NCI-H446 treated with DMSO at 0.1 percent for 48 hours (cell line): ENCODE results near the gene C1orf174.

ENCODE experiments used
- DNase-seq: peaks from one replicate; lab custom pipeline; 2025; lab: John Stamatoyannopoulos, UW

Gene C1orf174

DNA sequence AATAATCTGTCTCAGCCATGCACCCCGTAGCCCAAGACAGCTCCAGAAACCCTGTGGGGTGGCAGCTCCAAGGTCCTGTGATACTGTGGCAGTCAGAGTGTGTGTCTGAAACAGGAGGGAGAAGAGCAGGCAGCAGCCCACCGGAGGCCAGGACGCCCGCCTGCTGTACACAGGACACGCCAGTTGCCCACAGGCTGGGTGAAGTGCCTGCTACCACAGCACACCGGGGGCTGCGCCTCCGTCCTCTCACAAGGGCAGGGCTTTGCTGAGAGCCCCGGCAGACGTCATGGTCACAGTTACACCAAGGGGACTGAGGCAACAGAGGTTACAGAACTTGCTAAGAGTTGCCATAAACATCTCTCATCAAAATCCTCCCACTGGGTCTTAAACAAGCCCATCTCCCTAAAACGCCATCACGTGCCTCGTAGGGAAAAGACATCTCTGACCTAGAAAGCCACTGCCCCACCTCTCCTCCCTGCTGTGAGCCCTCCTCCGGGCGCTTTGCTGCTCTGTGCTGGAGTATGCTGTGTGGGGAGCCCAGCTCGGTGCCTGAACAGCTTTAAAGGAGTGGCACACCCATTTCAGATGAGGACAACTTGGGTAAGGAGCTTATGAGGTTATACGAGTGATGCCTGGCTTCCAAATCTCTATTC is 5.3 kb downstream of the C1orf174 start:
- no peak for DNase-seq

DNA sequence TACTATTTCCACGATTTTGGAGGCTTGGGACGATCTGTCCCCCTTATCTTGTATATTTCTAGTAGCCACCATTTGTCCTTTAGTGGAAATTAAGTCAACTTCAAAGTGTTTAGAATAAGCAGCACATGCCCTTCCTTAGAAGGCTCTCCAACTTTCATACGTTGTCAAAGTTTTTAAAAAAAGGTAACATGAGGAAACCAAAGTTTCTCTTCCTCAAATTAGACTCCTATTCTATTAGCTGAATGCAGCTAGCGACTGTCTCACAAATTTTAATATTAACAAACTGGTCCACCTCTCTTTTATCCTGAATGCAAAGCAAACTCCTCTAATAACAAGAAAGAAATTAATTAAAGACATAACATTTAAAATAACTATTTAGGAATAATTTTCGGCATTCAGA is 6.9 kb downstream of the C1orf174 start:
- DNase-seq = no peak

DNA sequence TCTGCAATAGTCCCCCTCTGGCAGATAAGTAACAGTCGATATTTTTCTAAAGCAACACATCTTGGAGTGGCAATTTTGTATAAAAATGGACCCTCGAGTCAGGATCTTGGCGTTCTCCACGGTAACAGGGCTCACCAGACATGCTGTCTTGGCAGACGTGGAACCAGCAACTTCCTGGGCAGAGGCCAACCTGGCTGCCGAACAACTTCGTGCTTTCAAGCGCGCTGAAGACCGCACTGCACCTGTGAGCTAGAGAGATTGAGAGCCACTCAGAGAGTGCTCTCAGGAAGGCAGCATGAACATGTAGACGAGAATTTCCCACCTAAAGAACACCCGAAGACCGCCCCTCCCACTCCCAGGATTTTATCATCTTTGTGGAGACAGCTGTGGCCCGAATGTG is 7.3 kb downstream of the C1orf174 start:
- no peak for DNase-seq

- no peak for DNase-seq
These were observed 8.7 kb downstream of the C1orf174 start for GRCh38 chr1:3891329-3891865.

- DNase-seq = no peak
These were observed 9.4 kb downstream of the C1orf174 start for GRCh38 chr1:3890389-3891328.

DNA sequence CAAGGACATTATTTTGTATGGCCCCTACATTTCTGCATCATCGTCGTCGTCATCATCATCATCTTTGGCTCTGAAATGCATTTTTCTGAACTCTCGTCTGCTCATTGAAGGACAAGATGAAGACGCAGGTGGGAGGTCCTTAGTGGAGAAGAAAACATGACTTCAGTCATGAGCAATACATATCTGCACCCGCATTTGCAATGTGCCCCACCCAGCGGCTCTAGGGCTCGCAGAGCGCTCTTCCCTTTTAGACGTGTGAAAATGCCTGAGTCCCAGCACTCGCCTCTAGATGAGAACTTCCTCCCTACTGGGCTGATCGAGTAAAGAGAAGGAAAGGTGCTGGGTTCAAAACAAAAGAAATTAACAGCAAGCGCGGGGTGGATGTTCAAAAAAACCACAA is 10.1 kb downstream of the C1orf174 start:
- no peak for DNase-seq

DNA sequence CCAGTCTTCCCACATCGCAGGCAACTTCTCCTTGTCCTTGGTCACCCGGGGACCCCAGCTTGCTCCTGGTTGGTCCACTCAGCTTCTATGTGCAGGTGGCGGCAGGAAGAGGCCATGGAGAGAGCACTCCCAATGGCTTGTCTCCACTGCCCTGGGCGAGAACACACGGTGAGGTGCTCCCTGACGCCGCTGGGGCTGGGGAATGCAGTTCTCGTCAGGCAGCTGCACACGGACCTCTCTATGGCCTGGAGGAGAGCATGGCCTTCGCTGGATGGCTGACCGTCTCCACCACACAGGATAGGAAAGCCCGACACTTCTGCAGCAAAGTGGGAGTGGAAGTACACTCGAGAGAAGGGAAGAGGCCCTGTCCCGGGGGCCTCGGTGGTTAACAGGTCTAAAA is 11.8 kb downstream of the C1orf174 start:
- DNase-seq = no peak

- DNase-seq = no peak
These were observed 13.4 kb downstream of the C1orf174 start for GRCh38 chr1:3886691-3887090.

GRCh38 chr1:3886106-3886670 is 13.9 kb downstream of the C1orf174 start:
- DNase-seq = no peak

GRCh38 chr1:3885611-3886010 is 14.5 kb downstream of the C1orf174 start:
- DNase-seq = no peak

GRCh38 chr1:3884966-3885365 is 15.1 kb downstream of the C1orf174 start:
- no peak for DNase-seq

- no peak for DNase-seq
These were observed 16.7 kb downstream of the C1orf174 start for GRCh38 chr1:3883194-3883925.

GRCh38 chr1:3881193-3881480 is 18.9 kb downstream of the C1orf174 start:
- DNase-seq = no peak

GRCh38 chr1:3880429-3881192 is 19.5 kb downstream of the C1orf174 start:
- DNase-seq = no peak

DNA sequence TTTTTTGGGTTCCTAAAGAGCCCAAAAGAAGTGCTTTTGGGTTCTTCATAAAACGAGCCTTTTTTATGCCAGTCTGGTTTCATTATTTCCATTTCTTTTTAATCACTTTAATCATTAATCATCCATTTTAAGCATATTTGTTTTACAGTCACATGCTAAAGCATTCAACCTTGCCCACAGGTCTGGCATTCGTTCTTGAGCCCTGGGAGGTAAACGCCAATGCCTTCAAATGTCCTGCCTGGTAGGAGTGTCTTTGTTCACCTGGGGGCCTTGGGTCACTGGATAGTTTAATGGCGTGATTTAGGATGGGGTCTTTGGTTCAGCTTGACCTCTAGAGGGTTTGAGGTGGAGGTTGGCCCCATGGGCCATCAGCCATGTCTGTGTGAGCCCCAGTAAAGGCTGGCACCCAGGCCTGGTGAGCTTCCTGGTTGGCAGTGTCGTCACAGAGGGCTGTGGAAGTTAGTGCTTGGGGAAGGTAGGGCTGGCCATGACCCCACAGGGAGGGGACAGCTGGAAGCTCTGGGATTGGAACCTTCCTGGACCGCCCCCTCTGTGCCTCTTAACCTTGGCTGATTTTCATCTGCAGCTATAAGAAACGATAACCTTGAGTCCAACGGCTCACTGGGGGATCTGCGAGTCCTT is 20.2 kb downstream of the C1orf174 start:
- no peak for DNase-seq

GRCh38 chr1:3879099-3879498 is 21.0 kb downstream of the C1orf174 start:
- no peak for DNase-seq

DNA sequence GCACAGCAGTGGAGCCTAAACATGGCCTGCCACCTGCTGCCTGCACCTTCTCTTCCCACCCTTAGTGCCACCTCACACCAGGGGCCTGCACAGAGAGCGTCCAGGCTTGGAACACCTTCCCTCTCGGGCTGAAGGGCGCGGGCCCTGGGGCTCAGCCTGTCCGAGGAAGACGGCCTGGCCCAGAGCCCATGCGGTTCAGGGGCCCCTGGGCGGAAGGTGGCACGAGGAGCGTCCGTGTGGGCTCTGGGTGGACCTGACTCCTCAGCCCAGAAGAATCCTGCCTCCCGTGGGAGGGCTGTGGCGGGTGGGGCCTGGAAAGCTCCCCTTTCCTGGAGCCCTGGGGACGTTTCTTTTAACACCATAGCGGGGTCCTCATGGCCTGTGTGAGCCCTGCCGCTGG is 23.4 kb downstream of the C1orf174 start:
- no peak for DNase-seq

DNA sequence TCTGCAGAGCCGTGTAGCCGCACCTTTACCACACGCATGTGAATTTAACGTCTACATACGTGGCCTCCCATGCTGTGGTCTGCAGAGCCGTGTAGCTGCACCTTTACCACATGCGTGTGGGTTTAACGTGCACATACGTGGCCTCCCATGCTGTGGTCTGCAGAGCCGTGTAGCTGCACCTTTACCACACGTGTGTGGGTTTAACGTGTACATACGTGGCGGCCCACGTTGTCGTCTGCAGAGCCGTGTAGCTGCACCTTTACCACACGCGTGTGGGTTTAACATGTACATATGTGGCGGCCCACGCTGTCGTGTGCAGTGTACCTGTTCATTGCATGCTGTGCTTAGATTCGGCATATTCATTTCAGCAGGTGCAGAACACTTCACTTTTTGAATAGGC is 25.3 kb downstream of the C1orf174 start:
- DNase-seq = no peak

- no peak for DNase-seq
These were observed 27.5 kb downstream of the C1orf174 start for GRCh38 chr1:3872546-3872945.

DNA sequence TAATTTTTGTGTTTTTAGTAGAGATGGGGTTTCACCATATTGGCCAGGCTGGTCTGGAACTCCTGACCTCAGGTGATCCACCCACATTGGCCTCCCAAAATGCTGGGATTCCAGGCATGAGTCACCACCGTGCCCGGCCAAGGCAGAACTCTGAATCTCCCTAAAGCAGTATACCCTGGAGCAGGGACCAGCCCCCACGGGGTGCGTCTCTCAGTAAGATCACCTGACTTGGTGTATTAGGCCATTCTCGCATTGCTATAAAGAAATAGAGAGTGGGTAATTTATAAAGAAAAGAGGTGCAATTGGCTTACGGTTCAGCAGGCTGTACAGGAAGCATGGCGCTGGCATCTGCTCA is 28.6 kb downstream of the C1orf174 start:
- DNase-seq = no peak

GRCh38 chr1:3869751-3870301 is 30.2 kb downstream of the C1orf174 start:
- no peak for DNase-seq
